ENCODE data around the gene FNDC3A.

GRCh38 chr13:49021953-49022352, 46.2 kb downstream of the FNDC3A start:
- TF ChIP-seq CTCF (IDR thresholded peaks at IDR 0.05), result no peak
- no peak for TF ChIP-seq POLR2A (IDR thresholded peaks at IDR 0.05)
- no peak for TF ChIP-seq POLR2AphosphoS5 (IDR thresholded peaks at IDR 0.05)

Measured in prostate gland (tissue), 2 donors.